NB4 (cell line): Measurements from ENCODE around the gene CSPG4.
"Not testable (repeated sequence)": the region's sequence is repeated elsewhere in the genome, so short reads cannot be mapped to it uniquely, and the experiment has no call there.

ENCODE experiments used
- TF ChIP-seq, protein P1 (sequence below): IDR thresholded peaks from 2 replicates; pipeline ENCODE4 v1.6.1; 2011; ENCODE audit warnings: low read depth, low read length
- TF ChIP-seq, protein P2 (sequence below): IDR thresholded peaks from one replicate; pipeline ENCODE4 v1.5.1; 2012; ENCODE audit warnings: low read depth, low read length

DNA sequence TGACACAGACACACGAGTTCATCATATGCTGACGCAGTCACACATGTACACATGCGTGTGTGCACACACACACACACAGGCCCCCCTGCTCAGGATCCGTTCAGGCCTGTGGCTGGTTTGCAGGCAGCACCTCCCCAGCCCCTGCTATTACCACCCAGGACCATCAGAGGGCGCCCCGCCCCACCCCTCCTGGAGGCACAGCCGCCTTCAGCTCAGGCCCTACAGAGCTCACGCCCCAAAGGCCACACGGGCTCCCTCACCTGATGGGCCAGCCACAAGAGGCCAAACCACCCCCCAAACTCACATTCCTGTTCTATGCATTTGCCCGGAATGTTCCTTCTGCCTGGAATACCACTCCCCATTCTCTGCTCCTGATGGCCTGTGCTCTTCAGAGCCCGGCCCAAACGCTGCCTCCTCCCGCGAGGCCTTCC lies 26.4 kb downstream of the CSPG4 start:
- TF ChIP-seq, protein P1, sequence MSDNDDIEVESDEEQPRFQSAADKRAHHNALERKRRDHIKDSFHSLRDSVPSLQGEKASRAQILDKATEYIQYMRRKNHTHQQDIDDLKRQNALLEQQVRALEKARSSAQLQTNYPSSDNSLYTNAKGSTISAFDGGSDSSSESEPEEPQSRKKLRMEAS, result not testable (repeated sequence)
- TF ChIP-seq, protein P2, sequence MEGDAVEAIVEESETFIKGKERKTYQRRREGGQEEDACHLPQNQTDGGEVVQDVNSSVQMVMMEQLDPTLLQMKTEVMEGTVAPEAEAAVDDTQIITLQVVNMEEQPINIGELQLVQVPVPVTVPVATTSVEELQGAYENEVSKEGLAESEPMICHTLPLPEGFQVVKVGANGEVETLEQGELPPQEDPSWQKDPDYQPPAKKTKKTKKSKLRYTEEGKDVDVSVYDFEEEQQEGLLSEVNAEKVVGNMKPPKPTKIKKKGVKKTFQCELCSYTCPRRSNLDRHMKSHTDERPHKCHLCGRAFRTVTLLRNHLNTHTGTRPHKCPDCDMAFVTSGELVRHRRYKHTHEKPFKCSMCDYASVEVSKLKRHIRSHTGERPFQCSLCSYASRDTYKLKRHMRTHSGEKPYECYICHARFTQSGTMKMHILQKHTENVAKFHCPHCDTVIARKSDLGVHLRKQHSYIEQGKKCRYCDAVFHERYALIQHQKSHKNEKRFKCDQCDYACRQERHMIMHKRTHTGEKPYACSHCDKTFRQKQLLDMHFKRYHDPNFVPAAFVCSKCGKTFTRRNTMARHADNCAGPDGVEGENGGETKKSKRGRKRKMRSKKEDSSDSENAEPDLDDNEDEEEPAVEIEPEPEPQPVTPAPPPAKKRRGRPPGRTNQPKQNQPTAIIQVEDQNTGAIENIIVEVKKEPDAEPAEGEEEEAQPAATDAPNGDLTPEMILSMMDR, result peak; percentile 45
